Urothelium cell line (cell line): Measurements from ENCODE around the gene ZNF219.

ENCODE experiments used
- DNase-seq: peaks from one replicate; pipeline ENCODE4 v3.0.0; 2011; ENCODE audit warnings: low spot score, mixed read lengths
- FAIRE-seq: peaks from 2 replicates; lab custom pipeline; 2011; peaks lifted over from hg19 to GRCh38; lab: Jason Lieb, UNC

The ZNF219 gene

DNA sequence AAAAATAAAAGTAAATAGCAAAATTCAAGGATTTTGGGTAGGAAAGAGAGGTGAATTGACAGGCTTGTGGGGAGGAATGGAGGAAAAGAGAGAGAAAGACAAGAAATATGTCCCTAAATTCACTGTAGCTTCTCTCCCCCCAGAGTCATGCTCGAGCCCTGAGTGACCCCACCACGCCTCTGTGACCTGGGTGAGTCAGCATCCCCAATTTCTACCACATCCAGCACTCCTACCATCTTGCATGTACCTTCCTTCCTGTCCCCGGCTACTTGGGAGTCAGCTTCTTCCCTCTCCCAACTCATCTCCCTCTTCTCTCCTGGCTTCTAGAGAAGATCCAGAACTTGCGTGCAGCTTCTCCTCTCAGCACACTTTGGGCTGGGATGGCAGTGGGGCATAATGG, 9.8 kb downstream of the ZNF219 start:
- no peak for DNase-seq
- FAIRE-seq: no peak

DNA sequence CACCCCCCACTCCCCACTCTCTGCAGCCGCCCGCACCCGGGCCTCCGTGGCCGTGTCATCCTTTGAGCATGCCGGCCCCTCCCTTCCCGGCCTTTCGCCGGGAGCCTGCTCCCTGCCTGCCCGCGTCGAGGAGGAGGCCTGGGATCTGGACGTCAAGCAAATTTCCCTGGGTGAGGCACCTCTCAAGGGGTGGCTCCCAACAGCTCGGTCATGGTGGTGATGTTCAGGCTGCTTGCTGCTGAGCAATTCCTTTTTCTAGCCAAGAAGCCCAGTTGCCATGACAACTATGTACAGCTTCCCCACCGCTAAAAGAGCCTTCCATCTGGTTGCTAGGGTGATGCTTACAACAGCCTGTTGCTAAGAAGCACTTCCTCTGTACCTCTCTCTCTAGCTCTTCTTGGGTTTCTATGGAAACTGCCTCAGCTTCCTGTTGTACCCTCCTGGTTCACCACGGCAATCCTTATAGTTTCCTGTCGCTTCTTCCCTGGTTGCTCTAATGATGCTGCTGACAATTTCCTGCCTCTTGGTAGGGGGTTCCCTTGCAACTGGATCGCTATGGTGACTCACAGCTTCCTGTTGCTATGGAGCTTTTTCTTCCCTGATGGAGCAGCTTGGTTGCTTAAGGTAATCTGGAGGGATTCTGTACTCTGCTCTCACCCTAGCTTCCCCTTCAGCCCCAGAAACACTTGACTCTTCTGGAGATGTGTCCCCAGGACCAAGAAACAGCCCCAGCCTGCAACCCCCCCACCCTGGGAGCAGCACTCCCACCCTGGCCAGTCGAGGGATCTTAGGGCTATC, 11.0 kb downstream of the ZNF219 start:
- DNase-seq: peak; percentile 55
- FAIRE-seq: no peak

DNA sequence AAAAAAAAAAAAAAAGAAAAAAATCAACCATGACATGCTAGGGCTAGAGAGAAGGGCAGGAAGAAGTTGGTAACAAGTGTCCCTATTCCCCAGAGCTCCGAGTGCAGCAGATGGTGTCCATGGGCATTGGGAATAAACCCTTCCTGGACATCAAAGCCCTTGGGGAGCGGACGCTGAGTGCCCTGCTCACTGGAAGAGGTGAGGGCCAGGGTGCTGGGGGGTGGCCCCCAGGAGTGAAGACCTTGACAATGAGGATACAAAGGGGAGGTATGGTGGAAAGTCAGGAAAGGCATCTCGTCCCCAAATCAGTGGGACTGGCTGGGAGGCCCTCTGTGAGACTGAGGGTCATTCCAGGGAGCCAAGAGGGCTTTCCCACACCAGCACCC, 11.6 kb downstream of the ZNF219 start:
- FAIRE-seq (no peak), DNase-seq (no peak)

GRCh38 chr14:21084998-21085853, 13.2 kb downstream of the ZNF219 start:
- DNase-seq (no peak), FAIRE-seq (no peak)

GRCh38 chr14:21084396-21084795, 14.1 kb downstream of the ZNF219 start:
- DNase-seq: no peak
- no peak for FAIRE-seq

DNA sequence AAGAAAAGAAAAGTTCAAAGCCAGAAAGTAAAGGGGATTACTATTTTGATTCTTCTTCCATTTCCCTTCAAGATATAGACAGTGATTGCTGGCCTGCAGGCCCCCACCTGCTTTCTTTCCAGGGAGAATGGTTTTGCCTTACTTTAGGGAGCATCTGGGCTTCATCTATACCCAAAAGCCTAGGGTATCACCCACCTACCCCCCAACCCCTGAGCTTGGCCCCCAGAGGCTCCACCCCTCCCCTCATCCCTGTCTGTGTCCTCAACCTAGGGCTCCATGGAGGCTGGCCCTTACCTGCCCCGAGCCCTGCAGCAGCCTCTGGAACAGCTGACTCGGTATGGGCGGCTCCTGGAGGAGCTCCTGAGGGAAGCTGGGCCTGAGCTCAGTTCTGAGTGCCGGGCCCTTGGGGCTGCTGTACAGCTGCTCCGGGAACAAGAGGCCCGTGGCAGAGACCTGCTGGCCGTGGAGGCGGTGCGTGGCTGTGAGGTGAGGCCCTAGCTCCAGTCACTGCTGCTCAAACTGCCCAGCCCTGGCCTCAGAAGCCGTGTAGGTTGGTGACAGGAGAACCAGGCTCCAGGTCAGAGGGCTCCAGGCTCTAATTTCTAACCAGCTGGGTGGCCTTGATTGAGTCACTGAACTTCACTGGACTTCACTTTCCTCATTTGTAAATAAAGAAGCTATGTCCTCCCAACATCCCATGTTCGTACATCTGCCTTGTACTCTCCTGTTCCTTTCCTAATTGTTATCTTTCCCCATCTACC, 14.7 kb downstream of the ZNF219 start:
- no peak for FAIRE-seq
- DNase-seq: no peak

GRCh38 chr14:21081521-21082142, 16.8 kb downstream of the ZNF219 start:
- DNase-seq (no peak), FAIRE-seq (no peak)

DNA sequence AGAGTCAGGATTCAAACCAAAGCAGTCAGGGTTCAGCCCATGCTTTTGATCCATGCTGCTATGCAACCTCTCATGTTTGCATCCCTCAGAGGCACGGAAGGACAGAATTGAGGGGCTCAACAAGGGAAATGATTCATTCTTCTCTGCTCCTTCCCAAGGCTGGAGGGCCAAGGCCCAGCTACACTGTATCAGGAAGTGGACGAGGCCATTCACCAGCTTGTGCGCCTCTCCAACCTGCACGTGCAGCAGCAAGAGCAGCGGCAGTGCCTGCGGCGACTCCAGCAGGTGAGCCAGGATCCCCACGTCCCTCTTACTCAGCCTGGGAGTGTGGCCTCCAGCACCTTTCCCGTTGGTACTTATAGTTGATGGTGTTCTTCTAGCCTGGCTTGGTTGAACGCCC, 19.7 kb downstream of the ZNF219 start:
- no peak for FAIRE-seq

DNA sequence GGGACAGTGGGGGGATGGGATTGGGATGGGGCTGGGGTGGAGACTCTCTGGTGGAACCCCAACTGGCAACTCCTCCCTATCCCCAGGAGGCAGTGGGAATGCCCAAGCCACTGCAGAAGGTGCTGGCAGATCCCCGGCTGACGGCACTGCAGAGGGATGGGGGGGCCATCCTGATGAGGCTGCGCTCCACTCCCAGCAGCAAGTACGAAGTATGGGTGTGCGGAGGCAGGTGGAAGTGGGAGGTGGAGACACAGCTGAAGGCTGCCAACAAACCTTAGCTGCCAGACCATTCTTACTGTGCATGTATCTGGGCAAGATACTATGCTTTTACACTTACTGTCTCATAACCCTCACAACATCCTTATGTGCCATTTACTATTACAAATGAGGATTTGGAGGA, 20.2 kb downstream of the ZNF219 start:
- FAIRE-seq: no peak
- no peak for DNase-seq

More for the DNA sequence above, 19.7 kb downstream of the ZNF219 start:
- DNase-seq: no peak

DNA sequence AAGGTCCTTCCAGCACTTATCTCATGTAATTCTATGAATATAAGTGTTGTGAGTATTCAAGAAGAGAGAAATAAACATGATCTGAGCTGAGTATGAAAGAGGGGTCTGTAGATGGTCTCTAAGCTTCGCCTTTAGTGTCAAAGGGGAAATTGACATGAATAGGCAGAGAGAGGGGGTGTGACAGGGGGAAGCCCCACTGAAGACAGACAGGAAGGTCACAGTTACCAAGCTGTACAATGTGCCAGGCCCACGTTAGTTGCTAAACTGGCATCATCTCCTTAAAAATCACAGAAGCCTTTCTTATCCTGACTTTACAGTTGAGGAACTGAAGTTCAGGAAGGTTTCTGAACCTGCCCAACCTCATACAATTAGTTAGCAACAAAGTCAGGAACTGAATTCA, 20.8 kb downstream of the ZNF219 start:
- FAIRE-seq (no peak), DNase-seq (no peak)

DNA sequence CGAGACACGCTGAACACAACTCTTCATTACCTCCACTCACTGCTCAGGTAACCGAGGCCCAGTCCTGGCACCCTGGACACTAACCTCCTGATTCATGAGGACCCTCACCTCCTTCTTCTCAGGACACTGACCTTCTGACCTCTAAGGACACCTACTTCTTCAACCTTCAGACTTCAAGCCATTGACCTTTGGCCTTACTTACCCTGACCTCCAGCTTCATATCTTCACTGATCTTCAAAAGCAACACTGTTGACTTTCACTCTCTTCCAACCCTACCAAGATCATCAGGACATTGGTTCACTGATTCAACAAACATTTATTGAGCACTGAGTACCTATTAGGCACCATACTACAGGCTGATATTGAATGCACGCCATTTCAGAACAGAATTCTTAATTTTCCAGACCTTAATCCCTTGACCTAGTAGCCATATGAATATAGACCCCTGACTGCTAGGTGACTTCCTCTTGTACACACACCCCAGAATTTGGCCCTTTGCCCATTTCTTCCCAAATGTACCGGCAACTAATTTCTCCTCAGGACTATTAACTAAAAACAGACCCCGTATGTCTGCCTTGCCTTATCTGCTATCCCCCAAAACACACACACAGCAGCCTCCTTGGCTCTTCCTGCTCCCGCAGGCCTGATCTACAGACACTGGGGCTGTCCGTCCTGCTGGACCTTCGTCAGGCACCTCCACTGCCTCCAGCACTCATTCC, 22.6 kb downstream of the ZNF219 start:
- DNase-seq: no peak
- peak; percentile 35 for FAIRE-seq

- FAIRE-seq (no peak), DNase-seq (no peak)
Observed at GRCh38 chr14:21074398-21075272, 23.8 kb downstream of the ZNF219 start.

- DNase-seq (no peak), FAIRE-seq (no peak)
Observed at GRCh38 chr14:21073921-21074320, 24.5 kb downstream of the ZNF219 start.

GRCh38 chr14:21072781-21073339, 25.6 kb downstream of the ZNF219 start:
- DNase-seq: no peak
- FAIRE-seq: no peak

GRCh38 chr14:21072031-21072473, 26.4 kb downstream of the ZNF219 start:
- peak; percentile 39 for DNase-seq
- no peak for FAIRE-seq

GRCh38 chr14:21071225-21072030, 27.0 kb downstream of the ZNF219 start:
- DNase-seq (peak; percentile 95), FAIRE-seq (peak; percentile 84)

DNA sequence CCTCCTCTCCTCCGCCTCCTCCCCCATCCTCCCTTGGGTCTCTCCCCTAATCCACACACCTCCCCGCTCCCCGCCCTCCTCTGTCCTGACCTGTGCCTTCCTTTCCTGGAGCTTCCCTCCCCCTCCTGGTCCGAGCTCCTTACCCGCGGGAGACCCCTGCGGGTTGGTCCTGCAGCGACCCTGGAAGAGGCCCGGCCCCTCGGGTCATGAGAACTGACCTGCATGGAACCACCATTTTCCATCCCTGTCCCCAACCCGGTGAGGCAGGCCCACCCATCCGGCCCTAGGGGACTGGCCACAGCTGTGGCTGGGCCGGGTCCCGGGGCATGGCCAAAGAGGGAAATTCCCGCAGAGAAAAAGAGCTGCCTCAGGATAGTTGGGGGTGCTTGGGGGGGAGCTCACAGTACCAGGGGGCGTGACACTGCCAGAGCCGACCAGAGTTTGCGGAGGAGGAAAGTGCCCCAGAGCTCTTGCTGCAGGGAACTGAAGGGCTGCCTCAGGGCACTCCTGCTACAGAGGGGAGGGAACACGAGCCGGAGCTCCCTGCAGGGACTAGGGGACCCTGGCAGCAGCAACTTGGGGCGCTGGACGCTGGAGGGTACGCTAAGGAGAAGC, 27.7 kb downstream of the ZNF219 start:
- FAIRE-seq: no peak
- DNase-seq: peak; percentile 56
